ENCODE data around the gene FMNL1.

FMNL1 gene

DNA sequence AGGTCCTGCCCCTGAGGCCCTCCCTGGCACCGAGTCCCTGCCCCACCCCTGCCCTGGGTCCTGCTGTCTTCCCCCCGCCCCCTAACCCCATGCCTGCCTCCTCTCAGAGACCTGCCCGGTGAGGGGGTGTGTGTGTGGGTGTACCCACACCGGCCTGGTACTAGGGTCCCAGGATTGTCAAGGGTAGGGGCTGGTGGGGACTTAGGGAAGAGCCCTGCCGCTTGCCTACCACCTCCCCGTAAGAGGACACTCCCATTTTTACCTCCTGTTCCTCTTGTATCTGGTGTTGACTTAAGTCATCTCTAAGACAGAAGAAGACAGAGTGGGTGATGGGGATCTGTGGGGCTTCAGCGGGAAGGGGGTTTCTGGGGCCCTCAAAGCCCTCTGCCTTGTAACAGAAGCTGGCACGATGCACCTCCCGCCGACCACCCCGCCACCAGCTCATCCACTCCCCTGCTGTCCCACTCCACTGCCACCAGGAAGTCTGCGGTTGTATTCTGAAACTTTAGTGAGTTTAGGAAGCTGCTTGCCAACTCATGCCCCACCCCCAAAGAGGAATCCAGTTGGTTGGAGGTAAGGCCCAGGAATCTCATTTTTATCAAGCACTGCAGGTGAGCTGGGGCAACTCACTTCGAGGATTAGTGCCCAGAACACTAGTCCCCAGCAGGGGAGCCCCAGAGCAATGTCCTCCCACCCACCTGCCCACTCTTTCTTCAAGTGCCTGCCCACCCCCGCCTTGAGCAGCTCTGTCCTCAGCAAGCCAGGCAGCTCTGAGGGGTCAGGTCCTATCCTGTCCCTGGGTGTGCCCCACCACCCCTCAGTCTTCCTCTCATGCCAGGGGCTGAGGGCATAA lies 34.7 kb downstream of the FMNL1 start:
- H3K4me1 ChIP-seq (ENCODE audit: insufficient read depth, low read length), result peaks cover 17% of the 10 kb centered on the region
- TF ChIP-seq EZH2 (IDR thresholded peaks at IDR 0.05; ENCODE audit: borderline replicate concordance, low read depth, low read length, severe bottlenecking) (no peak), CTCF (IDR thresholded peaks at IDR 0.05; ENCODE audit: borderline replicate concordance, extremely low read depth, low read length, poor library complexity, severe bottlenecking) (peak; percentile 43)
- no peaks in the 10 kb centered on the region for H3K79me2 ChIP-seq (ENCODE audit: insufficient read depth, low read length)
- 0 out of 2 replicates have a peak overlapping the region, but pooled peaks have one; percentile 11 for H3K9ac ChIP-seq (ENCODE audit: low read depth, low read length)
- ATAC-seq (ENCODE audit: insufficient read depth, low read depth) (peak; percentile 68), DNase-seq (peak; percentile 67)
- no peak overlapping the region for H2AFZ ChIP-seq (ENCODE audit: low read depth, low read length)
- H3K27ac ChIP-seq (ENCODE audit: low read length), result peak overlapping the region; percentile 60
- H3K9me3 ChIP-seq (ENCODE audit: insufficient read depth, low read length, severe bottlenecking), result no peaks in the 10 kb centered on the region
- no peaks in the 10 kb centered on the region for H3K27me3 ChIP-seq (ENCODE audit: insufficient read depth, low read length, poor library complexity)
- no peak overlapping the region for H3K4me3 ChIP-seq (ENCODE audit: low read depth in 1 of 2, low read length in 2 of 2)
- H3K36me3 ChIP-seq (ENCODE audit: insufficient read depth, low read length), result no peaks in the 10 kb centered on the region
- H4K20me1 ChIP-seq (ENCODE audit: insufficient read depth, low read length), result no peaks in the 10 kb centered on the region
- H3K4me2 ChIP-seq (ENCODE audit: insufficient read depth, low read length), result peak overlapping the region; percentile 33; the same call in 1 of the 2 replicates

GRCh38 chr17:45257115-45257514 lies 35.4 kb downstream of the FMNL1 start:
- DNase-seq, result no peak
- Histone ChIP-seq H3K9me3 (ENCODE audit: insufficient read depth, low read length, severe bottlenecking) (no peaks in the 10 kb centered on the region), H3K4me1 (ENCODE audit: insufficient read depth, low read length) (peaks cover 17% of the 10 kb centered on the region), H2AFZ (ENCODE audit: low read depth, low read length) (no peak overlapping the region), H3K36me3 (ENCODE audit: insufficient read depth, low read length) (no peaks in the 10 kb centered on the region), H3K4me2 (ENCODE audit: insufficient read depth, low read length) (no peak overlapping the region), H3K27me3 (ENCODE audit: insufficient read depth, low read length, poor library complexity) (no peaks in the 10 kb centered on the region), H3K4me3 (ENCODE audit: low read depth in 1 of 2, low read length in 2 of 2) (no peak overlapping the region), H3K9ac (ENCODE audit: low read depth, low read length) (no peak overlapping the region), H3K79me2 (ENCODE audit: insufficient read depth, low read length) (no peaks in the 10 kb centered on the region), H3K27ac (ENCODE audit: low read length) (no peak overlapping the region), H4K20me1 (ENCODE audit: insufficient read depth, low read length) (no peaks in the 10 kb centered on the region)
- TF ChIP-seq CTCF (IDR thresholded peaks at IDR 0.05; ENCODE audit: borderline replicate concordance, extremely low read depth, low read length, poor library complexity, severe bottlenecking) (no peak), EZH2 (IDR thresholded peaks at IDR 0.05; ENCODE audit: borderline replicate concordance, low read depth, low read length, severe bottlenecking) (no peak)
- no peak for ATAC-seq (ENCODE audit: insufficient read depth, low read depth)

- Histone ChIP-seq H4K20me1 (ENCODE audit: insufficient read depth, low read length) (no peaks in the 10 kb centered on the region), H3K4me3 (ENCODE audit: low read depth in 1 of 2, low read length in 2 of 2) (no peak overlapping the region), H3K36me3 (ENCODE audit: insufficient read depth, low read length) (peaks cover 13% of the 10 kb centered on the region), H3K79me2 (ENCODE audit: insufficient read depth, low read length) (no peaks in the 10 kb centered on the region), H3K9ac (ENCODE audit: low read depth, low read length) (no peak overlapping the region), H3K4me1 (ENCODE audit: insufficient read depth, low read length) (peaks cover 25% of the 10 kb centered on the region), H3K4me2 (ENCODE audit: insufficient read depth, low read length) (no peak overlapping the region), H3K9me3 (ENCODE audit: insufficient read depth, low read length, severe bottlenecking) (no peaks in the 10 kb centered on the region), H3K27me3 (ENCODE audit: insufficient read depth, low read length, poor library complexity) (no peaks in the 10 kb centered on the region), H3K27ac (ENCODE audit: low read length) (no peak overlapping the region), H2AFZ (ENCODE audit: low read depth, low read length) (no peak overlapping the region)
- no peak for ATAC-seq (ENCODE audit: insufficient read depth, low read depth)
- no peak for DNase-seq
- no peak for TF ChIP-seq EZH2 (IDR thresholded peaks at IDR 0.05; ENCODE audit: borderline replicate concordance, low read depth, low read length, severe bottlenecking)
- TF ChIP-seq CTCF (IDR thresholded peaks at IDR 0.05; ENCODE audit: borderline replicate concordance, extremely low read depth, low read length, poor library complexity, severe bottlenecking), result no peak
Observed at GRCh38 chr17:45258981-45259380, 37.3 kb downstream of the FMNL1 start.
